GM12878 (cell line): Measurements from ENCODE around the gene LETMD1. TPM values are rescaled to one million over a fixed set of nuclear protein-coding genes. Genes with fewer than 3 reads are reported as not detected.

Experiments used
- ATAC-seq: fragments of 200-7000 bp; cut with Tn5 transposase; 3 replicates; pipeline ENCODE4 v1.9.1; 2020; ENCODE audit warnings: mild to moderate bottlenecking, moderate library complexity
- BruUV-seq: library from RNA; stranded (reverse); fragments of 400-500 nt; replicated peaks from 2 replicates; lab custom pipeline; 2021; lab: Mats Ljungman, UMichigan
- CTCF ChIA-PET: fragments of 300-600 bp; sonication (Branson Sonifier 250); formaldehyde crosslinking; extraction: SDS; loops from one replicate; lab custom pipeline; 2021; ENCODE audit warnings: inconsistent platforms; lab: Yijun Ruan, JAX
- POLR2A ChIA-PET: fragments of 350-600 bp; formaldehyde crosslinking; extraction: SDS; loops from one replicate; lab custom pipeline; 2021; ENCODE audit warnings: inconsistent platforms; lab: Charles Lee
- RAD21 ChIA-PET: fragments of 300-600 bp; sonication (Branson Sonifier 250); formaldehyde crosslinking; loops from one replicate; lab custom pipeline; 2023; ENCODE audit warnings: antibody characterized with exemption; ENCODE audit not compliant: unreplicated experiment; lab: Charles Lee
- SMC1A ChIA-PET: fragments of 300-600 bp; sonication (Branson Sonifier 250); formaldehyde crosslinking; loops from one replicate; lab custom pipeline; 2023; ENCODE audit not compliant: unreplicated experiment, uncharacterized antibody; lab: Charles Lee
- DNase-seq: peaks from one replicate; pipeline ENCODE4 v3.0.0-alpha.2; 2011; ENCODE audit warnings: low read depth, low spot score
- FAIRE-seq: peaks from 3 replicates; lab custom pipeline; 2011; peaks lifted over from hg19 to GRCh38; lab: Jason Lieb, UNC
- H2AFZ ChIP-seq: 2 replicates; pipeline ENCODE4 v1.6.0; 2011; ENCODE audit warnings: low read depth, low read length, control low read depth; ENCODE audit not compliant: control insufficient read depth
- H3K27ac ChIP-seq: 2 replicates; pipeline ENCODE4 v1.5.1; 2011; ENCODE audit warnings: control low read depth; ENCODE audit not compliant: control insufficient read depth, insufficient read depth
- H3K27me3 ChIP-seq, 2 experiments: replicated peaks in 1 of 2; 2 replicates each; pipeline versions ENCODE4 v1.6.0 to v1.6.1; 2011; ENCODE audit warnings: low read length in 1 of 2; ENCODE audit not compliant: control insufficient read depth in 2 of 2, insufficient read depth in 2 of 2
- H3K36me3 ChIP-seq, 2 experiments: 2 replicates each; pipeline ENCODE4 v1.5.1; 2011; ENCODE audit warnings: low read length in 1 of 2; ENCODE audit not compliant: control insufficient read depth in 2 of 2, insufficient read depth in 2 of 2
- H3K4me1 ChIP-seq: 2 replicates; pipeline ENCODE4 v1.6.1; 2011; ENCODE audit warnings: mild to moderate bottlenecking, low read length, moderate library complexity, mixed read lengths; ENCODE audit not compliant: control insufficient read depth, insufficient read depth
- H3K4me2 ChIP-seq: 2 replicates; pipeline ENCODE4 v1.6.0; 2011; ENCODE audit warnings: control low read depth; ENCODE audit not compliant: control insufficient read depth, insufficient read depth
- H3K4me3 ChIP-seq: fragments of 200-600 bp; sonication (generic); 2 replicates; pipeline ENCODE4 v1.5.1; 2016
- H3K79me2 ChIP-seq: 2 replicates; pipeline ENCODE4 v1.6.0; 2011; ENCODE audit warnings: low read length; ENCODE audit not compliant: control insufficient read depth, insufficient read depth
- H3K9ac ChIP-seq: 2 replicates; pipeline ENCODE4 v1.8.0; 2011; ENCODE audit warnings: low read length, control low read depth, mixed read lengths; ENCODE audit not compliant: control insufficient read depth, insufficient read depth
- H3K9me3 ChIP-seq: replicated peaks from 3 replicates; pipeline ENCODE4 v1.5.1; 2011; ENCODE audit warnings: mild to moderate bottlenecking, low read length; ENCODE audit not compliant: control insufficient read depth, insufficient read depth
- H4K20me1 ChIP-seq: 2 replicates; pipeline ENCODE4 v1.6.0; 2011; ENCODE audit not compliant: control insufficient read depth, insufficient read depth
- CHD2 ChIP-seq: IDR thresholded peaks from 2 replicates; pipeline ENCODE4 v1.6.1; 2011; ENCODE audit warnings: low read depth, low read length, improper control_type of control experiment, borderline replicate concordance
- CREB1 ChIP-seq: IDR thresholded peaks from 2 replicates; pipeline ENCODE4 v1.6.1; 2012; ENCODE audit warnings: low read depth, mild to moderate bottlenecking, inconsistent platforms
- EZH2 ChIP-seq: IDR thresholded peaks from 2 replicates; pipeline ENCODE4 v1.6.1; 2012; ENCODE audit warnings: low read depth, mild to moderate bottlenecking, control low read depth, inconsistent platforms, low read length, borderline replicate concordance; ENCODE audit not compliant: control insufficient read depth
- HDGF ChIP-seq: fragments of 450-650 bp; IDR thresholded peaks from 2 replicates; pipeline ENCODE4 v1.6.1; 2016; ENCODE audit warnings: antibody characterized with exemption
- IKZF2 ChIP-seq, 2 experiments: fragments of 450-650 bp; IDR thresholded peaks; 2 replicates each; pipeline ENCODE4 v1.6.1; 2017; ENCODE audit warnings: mild to moderate bottlenecking in 2 of 2, moderate library complexity in 2 of 2
- KLF5 ChIP-seq: fragments of 450-650 bp; IDR thresholded peaks from 2 replicates; pipeline ENCODE4 v1.6.1; 2014; ENCODE audit warnings: mild to moderate bottlenecking; ENCODE audit not compliant: partially characterized antibody
- LARP7 ChIP-seq: fragments of 450-650 bp; IDR thresholded peaks from 2 replicates; pipeline ENCODE4 v1.6.1; 2017; ENCODE audit warnings: mild to moderate bottlenecking
- MEF2B ChIP-seq: fragments of 450-650 bp; IDR thresholded peaks from 2 replicates; pipeline ENCODE4 v1.6.1; 2018; ENCODE audit warnings: mild to moderate bottlenecking, moderate library complexity; ENCODE audit not compliant: partially characterized antibody, poor library complexity, severe bottlenecking
- RAD51 ChIP-seq: fragments of 450-650 bp; IDR thresholded peaks from 2 replicates; pipeline ENCODE4 v1.6.1; 2016; ENCODE audit warnings: moderate library complexity, mild to moderate bottlenecking, inconsistent platforms
- RELA ChIP-seq: fragments of 450-650 bp; IDR thresholded peaks from 2 replicates; pipeline ENCODE4 v1.8.0; 2014; ENCODE audit warnings: borderline replicate concordance; ENCODE audit not compliant: partially characterized antibody
- SMARCA5 ChIP-seq: fragments of 450-650 bp; IDR thresholded peaks from 2 replicates; pipeline ENCODE4 v1.6.1; 2017; ENCODE audit warnings: mild to moderate bottlenecking
- SP1 ChIP-seq: IDR thresholded peaks from one replicate; pipeline ENCODE4 v1.6.1; 2011; ENCODE audit warnings: low read depth, low read length
- SPI1 ChIP-seq: IDR thresholded peaks from 2 replicates; pipeline ENCODE4 v1.6.1; 2011; ENCODE audit warnings: low read depth, mild to moderate bottlenecking, low read length, moderate library complexity, borderline replicate concordance; ENCODE audit not compliant: insufficient read depth
- STAT1 ChIP-seq: fragments of 450-650 bp; conservative IDR thresholded peaks from 2 replicates; pipeline ENCODE4 v1.6.1; 2014; ENCODE audit warnings: antibody characterized with exemption, mild to moderate bottlenecking
- TAF1 ChIP-seq: IDR thresholded peaks from 2 replicates; pipeline ENCODE4 v1.6.1; 2011; ENCODE audit warnings: mild to moderate bottlenecking, low read depth, low read length, borderline replicate concordance
- YY1 ChIP-seq: IDR thresholded peaks from 2 replicates; pipeline ENCODE4 v1.6.1; 2011; ENCODE audit warnings: low read depth, mild to moderate bottlenecking, low read length
- WGBS: methylation state at CpG from one replicate; pipeline ENCODE4 v1.1.6; 2016; ENCODE audit warnings: low lambda C conversion rate; ENCODE audit not compliant: insufficient replicate concordance, insufficient coverage; ENCODE audit errors: missing lambda C conversion rate; 5-methylcytosine and 5-hydroxymethylcytosine counted together
- in situ Hi-C: fragments of 300-500 bp; cut with MboI; formaldehyde crosslinking; loops from 9 replicates; pipeline ENCODE4 v1.14.3; 2018; ENCODE audit warnings: mixed read lengths
- intact Hi-C: fragments of 100-400 bp; cut with micrococcal nuclease; formaldehyde crosslinking; loops from one replicate; pipeline ENCODE4 v1.14.2; 2022; ENCODE audit not compliant: unreplicated experiment
- polyA plus RNA-seq, 11 experiments: library from polyadenylated mRNA; depleted of rRNA in 4 of 11; unstranded in 6 of 11; stranded (reverse) in 5 of 11; fragments of >200 nt; fragmentation: Nextera tagmentation in 4 of 11; fragmentation: Illumina TruSeq in 1 of 11; extraction: Ambion mirVana in 4 of 11; extraction: Trizol in 1 of 11; gene quantifications; 1 replicate in 1 of 11; 2 replicates in 10 of 11; pipeline versions ENCODE4 v1.2.1 to v1.2.3, GENCODE V29; 2011 to 2016; ENCODE audit warnings: inconsistent platforms in 2 of 11, missing spikeins in 2 of 11, low read depth in 1 of 11
- total RNA-seq, 4 experiments: library from RNA; depleted of rRNA in 3 of 4; stranded (reverse); fragments of >200 nt in 3 of 4; fragmentation: Illumina TruSeq in 1 of 4; extraction: Trizol in 1 of 4; gene quantifications; 2 replicates each; pipeline versions ENCODE4 v1.2.1 to v1.2.3, GENCODE V29; 2013 to 2021
- TF ChIP-seq, protein P1 (sequence below): fragments of 450-650 bp; IDR thresholded peaks from 2 replicates; pipeline ENCODE4 v1.6.1; 2016; ENCODE audit warnings: mild to moderate bottlenecking
- TF ChIP-seq, protein P2 (sequence below): fragments of 450-650 bp; IDR thresholded peaks from 2 replicates; pipeline ENCODE4 v1.6.1; 2017; ENCODE audit warnings: low read depth, mild to moderate bottlenecking, moderate library complexity
- TF ChIP-seq, protein P3 (sequence below): fragments of 450-650 bp; IDR thresholded peaks from 2 replicates; pipeline ENCODE4 v1.6.1; 2014; ENCODE audit warnings: mild to moderate bottlenecking

Gene LETMD1
- total and polyA plus RNA-seq, 10 of the 15 experiments (the other 5 are each of a cell fraction or from before 2014, with no cell fraction given): 30.3 to 116 (median 51.5) TPM

DNA sequence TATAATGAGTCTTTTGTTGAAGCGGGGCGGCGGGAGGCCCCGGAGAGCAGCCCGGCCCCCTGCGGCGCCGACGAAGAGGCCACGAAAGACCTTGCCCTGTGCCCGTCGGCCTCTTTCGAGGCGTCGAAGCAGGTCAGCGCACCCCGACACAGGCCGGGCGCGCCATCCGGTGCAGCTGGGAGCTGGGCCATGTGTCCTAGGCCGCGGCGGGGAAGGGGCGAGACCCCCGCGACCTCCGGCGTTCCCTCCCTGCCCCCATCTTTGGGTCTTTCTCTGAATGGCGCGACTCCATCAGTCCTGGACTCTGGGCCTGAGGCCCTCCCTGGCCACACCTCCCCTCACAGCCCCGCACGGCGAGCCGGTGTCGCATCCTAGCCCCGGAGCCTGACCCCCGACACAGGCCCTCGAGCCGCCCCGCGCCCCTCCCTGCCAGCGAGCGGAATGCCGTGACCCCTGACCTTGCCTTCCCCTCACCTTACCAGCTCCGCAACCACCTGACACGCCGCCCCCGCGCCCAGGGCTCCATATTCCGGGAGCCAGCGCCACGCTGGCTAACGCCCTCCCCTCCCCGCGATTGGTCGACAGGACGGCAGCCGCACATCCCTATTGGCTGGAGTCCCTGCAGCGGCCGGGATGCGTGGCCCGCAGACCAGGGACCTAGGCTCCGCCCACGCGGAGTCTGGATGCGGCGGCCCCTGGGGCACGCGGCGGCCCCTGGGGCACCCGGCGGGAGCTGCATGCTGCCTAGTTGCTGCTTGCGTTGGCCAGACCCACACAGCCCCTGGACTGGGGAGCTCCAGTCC, 22.1 kb upstream of the LETMD1 start, which contains the start of gene SLC11A2:
SLC11A2 (minus strand) TSS at position 549 of the 803 bp plus-strand sequence. CDS start 15,656 bp downstream, outside the sequence.
- no peaks in the 10 kb centered on the region for H4K20me1 ChIP-seq
- H3K79me2 ChIP-seq: peaks cover 42% of the 10 kb centered on the region
- ChIA-PET POLR2A (interaction anchor here (0.8 to 2.8 kb wide), 8 partner anchors 22 to 261 kb away, joined by 3 to 11 read pairs (median 3); partner anchors contain the start of genes ATF1, CSRNP2 and LETMD1), CTCF (interaction anchor here (0.6 to 5.1 kb wide), 13 partner anchors 22 to 519 kb away, joined by 3 to 61 read pairs (median 3); partner anchors contain the start of gene LETMD1), RAD21 (interaction anchor here (0.8 to 6.1 kb wide), 9 partner anchors 15 to 743 kb away, joined by 3 to 43 read pairs (median 4); partner anchors contain the start of genes ATF1, DAZAP2 and LIMA1), SMC1A (interaction anchor here (0.6 to 3.4 kb wide), 11 partner anchors 16 to 426 kb away, joined by 3 to 31 read pairs (median 3); no protein-coding TSS in a partner anchor)
- H3K4me2 ChIP-seq: peak within 1 kb of the TSS; percentile 94
- H3K27ac ChIP-seq: peak within 1 kb of the TSS; percentile 74
- WGBS: under 1% methylated on average over 44 of the region's 74 CpGs
- peak within 1 kb of the TSS; percentile 71 for H3K4me3 ChIP-seq
- peak; percentile 70 for FAIRE-seq
- peak; percentile 97 for ATAC-seq
- H3K4me1 ChIP-seq: peaks cover 14% of the 10 kb centered on the region; the same call in 1 of the 2 replicates
- H3K9ac ChIP-seq: peak within 1 kb of the TSS; percentile 79
- peak; percentile 72 for DNase-seq
- H3K27me3 ChIP-seq: no peaks in the 10 kb centered on the region; a peak in 1 of 4 replicates
- H3K9me3 ChIP-seq: no peaks in the 10 kb centered on the region
- H2AFZ ChIP-seq: peak within 1 kb of the TSS; percentile 86
- intact Hi-C loops (loop anchor here (5.0 kb wide), 3 partner anchors 99 to 259 kb away; a partner anchor contains a TSS), in situ Hi-C loops (no loop called here)
- no peaks in the 10 kb centered on the region for H3K36me3 ChIP-seq
- BruUV-seq: TSS peak; percentile 75
- TF ChIP-seq LARP7: peak; percentile 65; the same call in 1 of the 2 replicates
- TF ChIP-seq HDGF: peak; percentile 95
- TF ChIP-seq TAF1: peak; percentile 17; the same call in 1 of the 2 replicates
- TF ChIP-seq MEF2B: peak; percentile 31
- TF ChIP-seq EZH2: no peak
- TF ChIP-seq YY1: peak; percentile 25; the same call in 1 of the 2 replicates
- TF ChIP-seq STAT1: no peak
- TF ChIP-seq IKZF2 (IDR thresholded peaks at IDR 0.05): peak; percentile 82 to 83
- TF ChIP-seq, protein P1, sequence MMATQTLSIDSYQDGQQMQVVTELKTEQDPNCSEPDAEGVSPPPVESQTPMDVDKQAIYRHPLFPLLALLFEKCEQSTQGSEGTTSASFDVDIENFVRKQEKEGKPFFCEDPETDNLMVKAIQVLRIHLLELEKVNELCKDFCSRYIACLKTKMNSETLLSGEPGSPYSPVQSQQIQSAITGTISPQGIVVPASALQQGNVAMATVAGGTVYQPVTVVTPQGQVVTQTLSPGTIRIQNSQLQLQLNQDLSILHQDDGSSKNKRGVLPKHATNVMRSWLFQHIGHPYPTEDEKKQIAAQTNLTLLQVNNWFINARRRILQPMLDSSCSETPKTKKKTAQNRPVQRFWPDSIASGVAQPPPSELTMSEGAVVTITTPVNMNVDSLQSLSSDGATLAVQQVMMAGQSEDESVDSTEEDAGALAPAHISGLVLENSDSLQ: 0 out of 2 replicates have a peak, but pooled peaks have one; percentile 14
- TF ChIP-seq, protein P2, sequence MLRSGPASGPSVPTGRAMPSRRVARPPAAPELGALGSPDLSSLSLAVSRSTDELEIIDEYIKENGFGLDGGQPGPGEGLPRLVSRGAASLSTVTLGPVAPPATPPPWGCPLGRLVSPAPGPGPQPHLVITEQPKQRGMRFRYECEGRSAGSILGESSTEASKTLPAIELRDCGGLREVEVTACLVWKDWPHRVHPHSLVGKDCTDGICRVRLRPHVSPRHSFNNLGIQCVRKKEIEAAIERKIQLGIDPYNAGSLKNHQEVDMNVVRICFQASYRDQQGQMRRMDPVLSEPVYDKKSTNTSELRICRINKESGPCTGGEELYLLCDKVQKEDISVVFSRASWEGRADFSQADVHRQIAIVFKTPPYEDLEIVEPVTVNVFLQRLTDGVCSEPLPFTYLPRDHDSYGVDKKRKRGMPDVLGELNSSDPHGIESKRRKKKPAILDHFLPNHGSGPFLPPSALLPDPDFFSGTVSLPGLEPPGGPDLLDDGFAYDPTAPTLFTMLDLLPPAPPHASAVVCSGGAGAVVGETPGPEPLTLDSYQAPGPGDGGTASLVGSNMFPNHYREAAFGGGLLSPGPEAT: 0 out of 2 replicates have a peak, but pooled peaks have one; percentile 54
- no peak for TF ChIP-seq SPI1
- no peak for TF ChIP-seq KLF5
- peak; percentile 93 for TF ChIP-seq SP1
- TF ChIP-seq SMARCA5: peak; percentile 55
- peak; percentile 27 for TF ChIP-seq RELA
- peak; percentile 74 for TF ChIP-seq CREB1
- peak; percentile 81 for TF ChIP-seq CHD2
- TF ChIP-seq, protein P3, sequence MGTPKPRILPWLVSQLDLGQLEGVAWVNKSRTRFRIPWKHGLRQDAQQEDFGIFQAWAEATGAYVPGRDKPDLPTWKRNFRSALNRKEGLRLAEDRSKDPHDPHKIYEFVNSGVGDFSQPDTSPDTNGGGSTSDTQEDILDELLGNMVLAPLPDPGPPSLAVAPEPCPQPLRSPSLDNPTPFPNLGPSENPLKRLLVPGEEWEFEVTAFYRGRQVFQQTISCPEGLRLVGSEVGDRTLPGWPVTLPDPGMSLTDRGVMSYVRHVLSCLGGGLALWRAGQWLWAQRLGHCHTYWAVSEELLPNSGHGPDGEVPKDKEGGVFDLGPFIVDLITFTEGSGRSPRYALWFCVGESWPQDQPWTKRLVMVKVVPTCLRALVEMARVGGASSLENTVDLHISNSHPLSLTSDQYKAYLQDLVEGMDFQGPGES: peak; percentile 78
- TF ChIP-seq RAD51: no peak
